Lung (tissue), 16 donors: ENCODE measurements around the gene ZDHHC7. TPM values are rescaled to one million over a fixed set of nuclear protein-coding genes. Genes with fewer than 3 reads are reported as not detected.

Experiments
- ATAC-seq: fragments of 200-7000 bp; cut with Tn5 transposase; one replicate; pipeline ENCODE4 v1.9.1; 2020; ENCODE audit warnings: moderate number of reproducible peaks; ENCODE audit not compliant: insufficient read depth, low FRiP score
- DNase-seq, 3 donors: peaks; one replicate each; pipeline ENCODE4 v3.0.0-alpha.2; 2013 to 2017
- H3K27ac ChIP-seq, 2 donors: one replicate each; pipeline ENCODE4 v1.5.1; 2013; ENCODE audit warnings: mild to moderate bottlenecking in 2 of 2, moderate library complexity in 2 of 2, control low read depth in 1 of 2, inconsistent platforms in 1 of 2, low read depth in 1 of 2, low read length in 1 of 2
- H3K27me3 ChIP-seq, 3 donors: one replicate each; pipeline ENCODE4 v1.5.1; 2013; ENCODE audit warnings: low read length in 2 of 3; ENCODE audit not compliant: control insufficient read depth in 3 of 3, insufficient read depth in 3 of 3
- H3K36me3 ChIP-seq, 4 donors: one replicate each; pipeline ENCODE4 v1.5.1; 2013; ENCODE audit warnings: low read length in 4 of 4, mild to moderate bottlenecking in 1 of 4, moderate library complexity in 1 of 4; ENCODE audit not compliant: control insufficient read depth in 4 of 4, insufficient read depth in 4 of 4
- H3K4me1 ChIP-seq, 5 donors: one replicate each; pipeline ENCODE4 v1.5.1; 2013; ENCODE audit warnings: low read length in 5 of 5, mild to moderate bottlenecking in 2 of 5, moderate library complexity in 1 of 5; ENCODE audit not compliant: control insufficient read depth in 5 of 5, insufficient read depth in 5 of 5
- H3K4me3 ChIP-seq: one replicate; pipeline ENCODE4 v1.5.1; 2013; ENCODE audit warnings: mild to moderate bottlenecking, control low read depth, moderate library complexity
- H3K9ac ChIP-seq, 2 donors: one replicate each; pipeline ENCODE4 v1.5.1; 2013; ENCODE audit warnings: low read length in 2 of 2, control low read depth in 1 of 2; ENCODE audit not compliant: insufficient read depth in 1 of 2
- H3K9me3 ChIP-seq, 4 donors: one replicate each; pipeline ENCODE4 v1.5.1; 2013; ENCODE audit warnings: low read length in 3 of 4, mild to moderate bottlenecking in 1 of 4, moderate library complexity in 1 of 4; ENCODE audit not compliant: control insufficient read depth in 4 of 4, insufficient read depth in 3 of 4
- WGBS, 2 donors: extraction: QIAGEN DNeasy Blood & Tissue Kit; methylation state at CpG; one replicate each; pipeline ENCODE4 v1.1.7; 2013; 5-methylcytosine and 5-hydroxymethylcytosine counted together
- long read RNA-seq, 5 donors: transcript quantifications; one replicate each; lab custom pipeline, GENCODE V29; 2026
- polyA plus RNA-seq, 2 donors: library from polyadenylated mRNA; stranded (reverse); fragments of 200-250 nt; gene quantifications; one replicate each; pipeline ENCODE4 v1.2.1, GENCODE V29; 2013
- total RNA-seq, 2 donors: library from RNA; depleted of rRNA in 1 of 2; stranded (reverse); fragments of >200 nt in 1 of 2; gene quantifications; one replicate each; pipeline ENCODE4 v1.2.1, GENCODE V29; 2014 to 2021
- TF ChIP-seq, protein P1 (sequence below): IDR thresholded peaks from 2 replicates; pipeline ENCODE4 v1.5.1; 2012; ENCODE audit warnings: mild to moderate bottlenecking; ENCODE audit errors: control extremely low read depth, extremely low read depth
- donor health status: control.
- donor health status: control.
- donor health status: Bipolar disorder and iron deficiency.
- donor health status: healthy.
- donor health status: DM: yes; HTN: yes; CAD: no.

The ZDHHC7 gene, protein sequence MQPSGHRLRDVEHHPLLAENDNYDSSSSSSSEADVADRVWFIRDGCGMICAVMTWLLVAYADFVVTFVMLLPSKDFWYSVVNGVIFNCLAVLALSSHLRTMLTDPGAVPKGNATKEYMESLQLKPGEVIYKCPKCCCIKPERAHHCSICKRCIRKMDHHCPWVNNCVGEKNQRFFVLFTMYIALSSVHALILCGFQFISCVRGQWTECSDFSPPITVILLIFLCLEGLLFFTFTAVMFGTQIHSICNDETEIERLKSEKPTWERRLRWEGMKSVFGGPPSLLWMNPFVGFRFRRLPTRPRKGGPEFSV
- total RNA-seq (10 to 100 TPM; 51.7 to 61.1 TPM), polyA plus RNA-seq (10 to 100 TPM; 23.6 to 39.1 TPM)
- long read RNA-seq, donor 1, transcript ZDHHC7-201 (8 exons, 3,442 nt): major isoform, 20 of 21 reads
- long read RNA-seq, donor 1, partial matches to known transcripts: 0 of 21 reads
- long read RNA-seq, donor 1, other reads (novel, unspliced or antisense): 0 of 21 reads
- long read RNA-seq, donor 2, partial matches to known transcripts: 0 of 5 reads
- long read RNA-seq, donor 2, other reads (novel, unspliced or antisense): 0 of 5 reads
- long read RNA-seq, donor 3, transcript ZDHHC7-201 (8 exons, 3,442 nt): major isoform, 9 of 12 reads
- long read RNA-seq, donor 3, partial matches to known transcripts: 0 of 12 reads
- long read RNA-seq, donor 3, other reads (novel, unspliced or antisense): 0 of 12 reads
- long read RNA-seq, donor 4, partial matches to known transcripts: 14 of 19 reads
- long read RNA-seq, donor 4, other reads (novel, unspliced or antisense): 0 of 19 reads
- long read RNA-seq, donor 5, transcript ZDHHC7-201 (8 exons, 3,442 nt): major isoform, 16 of 48 reads
- long read RNA-seq, donor 5, partial matches to known transcripts: 29 of 48 reads
- long read RNA-seq, donor 5, other reads (novel, unspliced or antisense): 0 of 48 reads

GRCh38 chr16:85010931-85011845 is at the start of gene ZDHHC7:
TSS of gene ZDHHC7 (minus strand) at chr16:85011535. CDS start at chr16:84990618, 20,917 bp downstream.
- H3K4me3 ChIP-seq: peak within 1 kb of the TSS; percentile 94
- TF ChIP-seq, protein P1, sequence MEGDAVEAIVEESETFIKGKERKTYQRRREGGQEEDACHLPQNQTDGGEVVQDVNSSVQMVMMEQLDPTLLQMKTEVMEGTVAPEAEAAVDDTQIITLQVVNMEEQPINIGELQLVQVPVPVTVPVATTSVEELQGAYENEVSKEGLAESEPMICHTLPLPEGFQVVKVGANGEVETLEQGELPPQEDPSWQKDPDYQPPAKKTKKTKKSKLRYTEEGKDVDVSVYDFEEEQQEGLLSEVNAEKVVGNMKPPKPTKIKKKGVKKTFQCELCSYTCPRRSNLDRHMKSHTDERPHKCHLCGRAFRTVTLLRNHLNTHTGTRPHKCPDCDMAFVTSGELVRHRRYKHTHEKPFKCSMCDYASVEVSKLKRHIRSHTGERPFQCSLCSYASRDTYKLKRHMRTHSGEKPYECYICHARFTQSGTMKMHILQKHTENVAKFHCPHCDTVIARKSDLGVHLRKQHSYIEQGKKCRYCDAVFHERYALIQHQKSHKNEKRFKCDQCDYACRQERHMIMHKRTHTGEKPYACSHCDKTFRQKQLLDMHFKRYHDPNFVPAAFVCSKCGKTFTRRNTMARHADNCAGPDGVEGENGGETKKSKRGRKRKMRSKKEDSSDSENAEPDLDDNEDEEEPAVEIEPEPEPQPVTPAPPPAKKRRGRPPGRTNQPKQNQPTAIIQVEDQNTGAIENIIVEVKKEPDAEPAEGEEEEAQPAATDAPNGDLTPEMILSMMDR: no peak
- ATAC-seq (peak; percentile 86), DNase-seq (peak; percentile 92 to 95 (median 94))
- H3K9ac ChIP-seq: peak within 1 kb of the TSS; percentile 85 to 92
- 0% methylated on average over 80 to 86 of the region's 86 CpGs for WGBS, 2 donors
- peaks cover 4 to 14% (median 11%) of the 10 kb centered on the region in 5 donors for H3K4me1 ChIP-seq
- H3K36me3 ChIP-seq: peaks cover 0 to 4% (median 2%) of the 10 kb centered on the region in 4 donors
- H3K27me3 ChIP-seq: no peaks in the 10 kb centered on the region
- no peaks in the 10 kb centered on the region for H3K9me3 ChIP-seq
- peak within 1 kb of the TSS; percentile 87 to 99 for H3K27ac ChIP-seq

GRCh38 chr16:85058909-85059308 is 47.6 kb upstream of the ZDHHC7 start:
- no peak for DNase-seq
- H3K9ac ChIP-seq: no peak overlapping the region
- ATAC-seq: no peak
- no peaks in the 10 kb centered on the region for H3K9me3 ChIP-seq
- H3K4me1 ChIP-seq: peaks cover 0 to 20% (median 2%) of the 10 kb centered on the region in 5 donors
- TF ChIP-seq, protein P1: no peak
- H3K36me3 ChIP-seq: peaks cover 0 to 2% (median 0%) of the 10 kb centered on the region in 4 donors
- H3K27me3 ChIP-seq: no peaks in the 10 kb centered on the region
- WGBS, 2 donors: 73 to 95% methylated on average over 4 of the region's 4 CpGs
- H3K27ac ChIP-seq: no peak overlapping the region
- H3K4me3 ChIP-seq: no peak overlapping the region

GRCh38 chr16:85057948-85058347 is 46.6 kb upstream of the ZDHHC7 start:
- Histone ChIP-seq H3K9ac (no peak overlapping the region), H3K4me3 (no peak overlapping the region), H3K9me3 (no peaks in the 10 kb centered on the region), H3K27ac (no peak overlapping the region), H3K4me1 (peaks cover 0 to 20% (median 2%) of the 10 kb centered on the region in 5 donors), H3K36me3 (peaks cover 0 to 2% (median 0%) of the 10 kb centered on the region in 4 donors), H3K27me3 (no peaks in the 10 kb centered on the region)
- 93 to 94% methylated on average over 7 of the region's 7 CpGs for WGBS, 2 donors
- TF ChIP-seq, protein P1: no peak
- ATAC-seq (no peak), DNase-seq (no peak)
